Liver (tissue), 9 donors: ENCODE data around the gene ECEL1. TPM values are rescaled to one million over a fixed set of nuclear protein-coding genes. Genes with fewer than 3 reads are reported as not detected.

Experiments
- DNase-seq: peaks from one replicate; pipeline ENCODE4 v3.0.0-alpha.2; 2017; ENCODE audit warnings: low spot score
- H3K27ac ChIP-seq, 2 donors: one replicate each; pipeline ENCODE4 v1.7.0; 2013; ENCODE audit warnings: inconsistent platforms in 2 of 2, low read length in 2 of 2, control low read depth in 1 of 2, low read depth in 1 of 2, mild to moderate bottlenecking in 1 of 2
- H3K27me3 ChIP-seq, 4 donors: one replicate each; pipeline versions ENCODE4 v1.6.1 to v1.7.0; 2013; ENCODE audit warnings: low read length in 3 of 4, inconsistent platforms in 1 of 4, mild to moderate bottlenecking in 1 of 4, moderate library complexity in 1 of 4; ENCODE audit not compliant: control insufficient read depth in 4 of 4, insufficient read depth in 4 of 4
- H3K36me3 ChIP-seq, 4 donors: one replicate each; pipeline versions ENCODE4 v1.6.1 to v1.7.0; 2013; ENCODE audit warnings: low read length in 3 of 4, mild to moderate bottlenecking in 3 of 4, low read depth in 1 of 4, moderate library complexity in 1 of 4; ENCODE audit not compliant: control insufficient read depth in 4 of 4, insufficient read depth in 3 of 4
- H3K4me1 ChIP-seq, 4 donors: one replicate each; pipeline versions ENCODE4 v1.6.1 to v1.7.0; 2013; ENCODE audit warnings: low read length in 3 of 4, mild to moderate bottlenecking in 3 of 4, moderate library complexity in 1 of 4; ENCODE audit not compliant: control insufficient read depth in 4 of 4, insufficient read depth in 4 of 4
- H3K4me3 ChIP-seq, 3 donors: one replicate each; pipeline versions ENCODE4 v1.6.1 to v1.7.0; 2013; ENCODE audit warnings: low read length in 3 of 3, control low read depth in 1 of 3, low read depth in 1 of 3, mild to moderate bottlenecking in 1 of 3
- H3K9ac ChIP-seq, 2 donors: one replicate each; pipeline ENCODE4 v1.7.0; 2013; ENCODE audit warnings: low read length in 2 of 2, mild to moderate bottlenecking in 2 of 2, moderate library complexity in 2 of 2, control low read depth in 1 of 2, low read depth in 1 of 2
- H3K9me3 ChIP-seq, 4 donors: one replicate each; pipeline versions ENCODE4 v1.6.1 to v1.7.0; 2013; ENCODE audit warnings: low read length in 3 of 4; ENCODE audit not compliant: control insufficient read depth in 4 of 4
- EGR1 ChIP-seq, 2 donors: IDR thresholded peaks; 2 replicates each; pipeline ENCODE4 v1.6.1; 2016 to 2018; ENCODE audit warnings: antibody characterized with exemption in 2 of 2, low read depth in 2 of 2
- FOXA1 ChIP-seq: IDR thresholded peaks from 2 replicates; pipeline ENCODE4 v1.6.1; 2016; ENCODE audit warnings: antibody characterized with exemption
- GABPA ChIP-seq, 2 donors: IDR thresholded peaks in 1 of 2; conservative IDR thresholded peaks in 1 of 2; 2 replicates each; pipeline ENCODE4 v1.6.1; 2016; ENCODE audit warnings: antibody characterized with exemption in 2 of 2, mild to moderate bottlenecking in 1 of 2, moderate library complexity in 1 of 2
- HNF4G ChIP-seq: IDR thresholded peaks from 2 replicates; pipeline ENCODE4 v1.6.1; 2016; ENCODE audit warnings: antibody characterized with exemption
- JUND ChIP-seq, 2 donors: IDR thresholded peaks; 2 replicates each; pipeline ENCODE4 v1.6.1; 2016; ENCODE audit warnings: antibody characterized with exemption in 2 of 2
- RAD21 ChIP-seq, 2 donors: IDR thresholded peaks; 2 replicates each; pipeline ENCODE4 v1.6.1; 2016; ENCODE audit warnings: antibody characterized with exemption in 2 of 2, mild to moderate bottlenecking in 2 of 2
- RXRA ChIP-seq, 2 donors: IDR thresholded peaks; 2 replicates each; pipeline ENCODE4 v1.6.1; 2017 to 2018; ENCODE audit warnings: antibody characterized with exemption in 2 of 2, mild to moderate bottlenecking in 1 of 2
- SP1 ChIP-seq: IDR thresholded peaks from 2 replicates; pipeline ENCODE4 v1.6.1; 2018; ENCODE audit warnings: antibody characterized with exemption, mild to moderate bottlenecking
- TAF1 ChIP-seq: conservative IDR thresholded peaks from 2 replicates; pipeline ENCODE4 v1.6.1; 2016; ENCODE audit warnings: antibody characterized with exemption, mild to moderate bottlenecking
- YY1 ChIP-seq: IDR thresholded peaks from 2 replicates; pipeline ENCODE4 v1.6.1; 2016; ENCODE audit warnings: antibody characterized with exemption, mild to moderate bottlenecking
- WGBS: extraction: QIAGEN DNeasy Blood & Tissue Kit; methylation state at CpG from one replicate; pipeline ENCODE4 v1.1.7; 2013; 5-methylcytosine and 5-hydroxymethylcytosine counted together
- polyA plus RNA-seq, 2 donors: library from polyadenylated mRNA; stranded (reverse) in 1 of 2; unstranded in 1 of 2; fragments of 200-250 nt in 1 of 2; fragments of >200 nt in 1 of 2; fragmentation: Nextera tagmentation in 1 of 2; extraction: Ambion mirVana in 1 of 2; gene quantifications; one replicate each; pipeline versions ENCODE4 v1.2.1 to v1.2.3, GENCODE V29; 2013 to 2015
- total RNA-seq, 2 donors: library from RNA; depleted of rRNA; stranded (reverse); fragments of >200 nt; gene quantifications; one replicate each; pipeline ENCODE4 v1.2.3, GENCODE V29; 2014
- TF ChIP-seq, protein P1 (sequence below): IDR thresholded peaks from 2 replicates; pipeline ENCODE4 v1.6.1; 2016; ENCODE audit warnings: antibody characterized with exemption
- TF ChIP-seq, protein P2 (sequence below): fragments of 150-350 bp; IDR thresholded peaks from 2 replicates; pipeline ENCODE4 v1.5.1; 2017; ENCODE audit warnings: improper control_type of control experiment, low read depth, low read length; ENCODE audit not compliant: missing input control
- TF ChIP-seq, protein P3 (sequence below): IDR thresholded peaks from 2 replicates; pipeline ENCODE4 v1.6.1; 2016; ENCODE audit warnings: antibody characterized with exemption, mild to moderate bottlenecking
- donor health status: healthy.
- donor health status: healthy.
- donor health status: healthy.
- donor health status: healthy.
- donor health status: healthy.

Gene ECEL1
- total and polyA plus RNA-seq, 4 donors: 0.67 to 1.8 TPM; not detected in 2

DNA sequence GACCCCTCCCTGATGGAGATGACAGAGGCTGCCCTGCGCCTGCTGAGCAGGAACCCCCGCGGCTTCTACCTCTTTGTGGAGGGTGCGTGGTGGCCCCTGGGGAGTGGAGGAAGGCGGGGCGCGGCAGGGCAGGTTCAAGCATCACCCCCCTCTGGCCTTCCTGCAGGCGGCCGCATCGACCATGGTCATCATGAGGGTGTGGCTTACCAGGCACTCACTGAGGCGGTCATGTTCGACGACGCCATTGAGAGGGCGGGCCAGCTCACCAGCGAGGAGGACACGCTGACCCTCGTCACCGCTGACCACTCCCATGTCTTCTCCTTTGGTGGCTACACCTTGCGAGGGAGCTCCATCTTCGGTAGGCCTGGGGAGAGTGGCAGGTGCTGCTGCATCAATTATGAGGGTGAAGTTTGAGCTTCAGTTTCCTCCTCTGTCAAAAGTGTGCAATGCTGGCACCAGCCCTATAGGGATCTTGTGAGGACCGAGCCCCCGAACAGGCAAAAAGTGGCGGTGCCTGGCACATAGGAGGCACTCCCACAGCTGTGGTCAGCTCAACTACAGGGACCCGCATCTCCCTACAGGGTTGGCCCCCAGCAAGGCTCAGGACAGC is 29.5 kb downstream of the ECEL1 start:
- H3K4me3 ChIP-seq: no peak overlapping the region
- peaks cover 0 to 1% (median 0%) of the 10 kb centered on the region in 4 donors for H3K9me3 ChIP-seq
- WGBS: 87% methylated on average over 25 of the region's 25 CpGs
- DNase-seq: no peak
- H3K27ac ChIP-seq: no peak overlapping the region
- no peak overlapping the region for H3K9ac ChIP-seq
- H3K4me1 ChIP-seq: no peaks in the 10 kb centered on the region
- no peak for TF ChIP-seq HNF4G
- no peaks in the 10 kb centered on the region for H3K36me3 ChIP-seq
- H3K27me3 ChIP-seq: peaks cover 0 to 7% (median 2%) of the 10 kb centered on the region in 4 donors

DNA sequence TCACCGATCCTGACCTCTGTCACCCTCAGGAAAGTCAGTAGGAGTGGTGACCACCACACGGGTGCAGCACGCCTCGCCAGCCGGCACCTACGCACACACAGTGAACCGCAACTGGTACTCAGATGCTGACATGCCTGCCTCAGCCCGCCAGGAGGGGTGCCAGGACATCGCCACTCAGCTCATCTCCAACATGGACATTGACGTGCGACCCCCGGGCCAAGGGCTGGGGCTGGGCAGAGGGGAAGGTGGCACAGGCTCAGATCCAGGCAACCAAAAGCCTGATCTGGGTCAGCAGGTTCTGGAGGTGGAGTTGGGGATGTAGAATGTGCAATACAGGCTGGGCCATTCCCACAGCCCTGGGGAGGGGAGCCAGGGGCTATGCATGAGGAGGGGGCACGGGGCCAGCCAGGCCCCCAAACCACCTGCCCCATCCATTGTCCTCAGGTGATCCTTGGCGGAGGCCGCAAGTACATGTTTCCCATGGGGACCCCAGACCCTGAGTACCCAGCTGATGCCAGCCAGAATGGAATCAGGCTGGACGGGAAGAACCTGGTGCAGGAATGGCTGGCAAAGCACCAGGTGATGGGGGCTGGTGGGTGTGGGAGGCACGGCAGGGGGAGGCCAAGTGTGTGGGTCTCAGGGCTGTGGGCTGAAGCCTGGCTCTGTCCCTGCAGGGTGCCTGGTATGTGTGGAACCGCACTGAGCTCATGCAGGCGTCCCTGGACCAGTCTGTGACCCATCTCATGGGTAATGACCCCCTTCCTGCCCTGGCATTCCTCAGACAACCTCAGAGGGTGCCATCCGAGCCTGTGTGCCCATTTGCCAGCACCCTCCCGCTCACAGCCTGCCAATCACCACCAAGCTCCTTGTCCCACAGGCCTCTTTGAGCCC is 30.3 kb downstream of the ECEL1 start:
- H3K9ac ChIP-seq: no peak overlapping the region
- no peaks in the 10 kb centered on the region for H3K36me3 ChIP-seq
- H3K4me3 ChIP-seq: no peak overlapping the region
- WGBS: 87% methylated on average over 21 of the region's 21 CpGs
- TF ChIP-seq, protein P1, sequence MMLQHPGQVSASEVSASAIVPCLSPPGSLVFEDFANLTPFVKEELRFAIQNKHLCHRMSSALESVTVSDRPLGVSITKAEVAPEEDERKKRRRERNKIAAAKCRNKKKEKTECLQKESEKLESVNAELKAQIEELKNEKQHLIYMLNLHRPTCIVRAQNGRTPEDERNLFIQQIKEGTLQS: no peak
- TF ChIP-seq FOXA1 (no peak), GABPA (IDR thresholded peaks at IDR 0.05 in 1 of 2, conservative IDR thresholded peaks at IDR 0.05 in 1 of 2) (no peak), RXRA (IDR thresholded peaks at IDR 0.05) (no peak), RAD21 (IDR thresholded peaks at IDR 0.05) (no peak), HNF4G (no peak)
- TF ChIP-seq, protein P2, sequence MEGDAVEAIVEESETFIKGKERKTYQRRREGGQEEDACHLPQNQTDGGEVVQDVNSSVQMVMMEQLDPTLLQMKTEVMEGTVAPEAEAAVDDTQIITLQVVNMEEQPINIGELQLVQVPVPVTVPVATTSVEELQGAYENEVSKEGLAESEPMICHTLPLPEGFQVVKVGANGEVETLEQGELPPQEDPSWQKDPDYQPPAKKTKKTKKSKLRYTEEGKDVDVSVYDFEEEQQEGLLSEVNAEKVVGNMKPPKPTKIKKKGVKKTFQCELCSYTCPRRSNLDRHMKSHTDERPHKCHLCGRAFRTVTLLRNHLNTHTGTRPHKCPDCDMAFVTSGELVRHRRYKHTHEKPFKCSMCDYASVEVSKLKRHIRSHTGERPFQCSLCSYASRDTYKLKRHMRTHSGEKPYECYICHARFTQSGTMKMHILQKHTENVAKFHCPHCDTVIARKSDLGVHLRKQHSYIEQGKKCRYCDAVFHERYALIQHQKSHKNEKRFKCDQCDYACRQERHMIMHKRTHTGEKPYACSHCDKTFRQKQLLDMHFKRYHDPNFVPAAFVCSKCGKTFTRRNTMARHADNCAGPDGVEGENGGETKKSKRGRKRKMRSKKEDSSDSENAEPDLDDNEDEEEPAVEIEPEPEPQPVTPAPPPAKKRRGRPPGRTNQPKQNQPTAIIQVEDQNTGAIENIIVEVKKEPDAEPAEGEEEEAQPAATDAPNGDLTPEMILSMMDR: no peak
- peaks cover 0 to 7% (median 2%) of the 10 kb centered on the region in 4 donors for H3K27me3 ChIP-seq
- peaks cover 0 to 1% (median 0%) of the 10 kb centered on the region in 4 donors for H3K9me3 ChIP-seq
- no peak overlapping the region for H3K27ac ChIP-seq
- DNase-seq: no peak
- no peaks in the 10 kb centered on the region for H3K4me1 ChIP-seq

DNA sequence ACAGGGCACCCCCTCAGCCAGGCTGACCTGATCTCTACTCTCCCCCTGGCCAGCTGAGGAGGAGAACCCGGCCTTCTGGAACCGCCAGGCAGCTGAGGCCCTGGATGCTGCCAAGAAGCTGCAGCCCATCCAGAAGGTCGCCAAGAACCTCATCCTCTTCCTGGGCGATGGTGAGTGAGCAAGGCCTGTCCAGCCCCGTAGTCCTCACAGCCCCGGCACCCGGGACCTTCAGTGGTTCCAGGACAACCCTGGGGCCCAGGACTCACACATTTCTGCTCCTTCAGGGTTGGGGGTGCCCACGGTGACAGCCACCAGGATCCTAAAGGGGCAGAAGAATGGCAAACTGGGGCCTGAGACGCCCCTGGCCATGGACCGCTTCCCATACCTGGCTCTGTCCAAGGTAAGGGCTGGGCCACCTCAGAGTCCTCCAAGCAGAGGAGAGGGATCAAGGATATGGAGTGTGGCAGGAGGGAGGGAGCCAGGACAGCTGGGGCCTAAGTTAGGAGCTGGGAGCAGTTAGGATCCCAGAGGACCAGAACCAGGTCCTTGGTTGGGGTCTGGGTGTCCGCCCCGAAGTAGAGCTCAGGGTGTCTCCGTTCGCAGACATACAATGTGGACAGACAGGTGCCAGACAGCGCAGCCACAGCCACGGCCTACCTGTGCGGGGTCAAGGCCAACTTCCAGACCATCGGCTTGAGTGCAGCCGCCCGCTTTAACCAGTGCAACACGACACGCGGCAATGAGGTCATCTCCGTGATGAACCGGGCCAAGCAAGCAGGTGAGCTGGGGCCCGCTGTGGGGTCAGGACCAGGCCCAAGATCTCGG is 31.1 kb downstream of the ECEL1 start:
- 91% methylated on average over 27 of the region's 27 CpGs for WGBS
- H3K36me3 ChIP-seq: no peaks in the 10 kb centered on the region
- H3K4me1 ChIP-seq: no peaks in the 10 kb centered on the region
- DNase-seq: no peak
- peaks cover 0 to 1% (median 0%) of the 10 kb centered on the region in 4 donors for H3K9me3 ChIP-seq
- H3K27me3 ChIP-seq: peaks cover 0 to 7% (median 2%) of the 10 kb centered on the region in 4 donors
- no peak overlapping the region for H3K27ac ChIP-seq
- H3K9ac ChIP-seq: no peak overlapping the region
- TF ChIP-seq EGR1 (IDR thresholded peaks at IDR 0.05; ENCODE audit: low read depth in 2 of 2) (no peak), YY1 (no peak), JUND (IDR thresholded peaks at IDR 0.05) (no peak), SP1 (no peak), FOXA1 (no peak), RXRA (IDR thresholded peaks at IDR 0.05) (no peak), TAF1 (no peak)
- TF ChIP-seq, protein P3, sequence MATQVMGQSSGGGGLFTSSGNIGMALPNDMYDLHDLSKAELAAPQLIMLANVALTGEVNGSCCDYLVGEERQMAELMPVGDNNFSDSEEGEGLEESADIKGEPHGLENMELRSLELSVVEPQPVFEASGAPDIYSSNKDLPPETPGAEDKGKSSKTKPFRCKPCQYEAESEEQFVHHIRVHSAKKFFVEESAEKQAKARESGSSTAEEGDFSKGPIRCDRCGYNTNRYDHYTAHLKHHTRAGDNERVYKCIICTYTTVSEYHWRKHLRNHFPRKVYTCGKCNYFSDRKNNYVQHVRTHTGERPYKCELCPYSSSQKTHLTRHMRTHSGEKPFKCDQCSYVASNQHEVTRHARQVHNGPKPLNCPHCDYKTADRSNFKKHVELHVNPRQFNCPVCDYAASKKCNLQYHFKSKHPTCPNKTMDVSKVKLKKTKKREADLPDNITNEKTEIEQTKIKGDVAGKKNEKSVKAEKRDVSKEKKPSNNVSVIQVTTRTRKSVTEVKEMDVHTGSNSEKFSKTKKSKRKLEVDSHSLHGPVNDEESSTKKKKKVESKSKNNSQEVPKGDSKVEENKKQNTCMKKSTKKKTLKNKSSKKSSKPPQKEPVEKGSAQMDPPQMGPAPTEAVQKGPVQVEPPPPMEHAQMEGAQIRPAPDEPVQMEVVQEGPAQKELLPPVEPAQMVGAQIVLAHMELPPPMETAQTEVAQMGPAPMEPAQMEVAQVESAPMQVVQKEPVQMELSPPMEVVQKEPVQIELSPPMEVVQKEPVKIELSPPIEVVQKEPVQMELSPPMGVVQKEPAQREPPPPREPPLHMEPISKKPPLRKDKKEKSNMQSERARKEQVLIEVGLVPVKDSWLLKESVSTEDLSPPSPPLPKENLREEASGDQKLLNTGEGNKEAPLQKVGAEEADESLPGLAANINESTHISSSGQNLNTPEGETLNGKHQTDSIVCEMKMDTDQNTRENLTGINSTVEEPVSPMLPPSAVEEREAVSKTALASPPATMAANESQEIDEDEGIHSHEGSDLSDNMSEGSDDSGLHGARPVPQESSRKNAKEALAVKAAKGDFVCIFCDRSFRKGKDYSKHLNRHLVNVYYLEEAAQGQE: no peak
- TF ChIP-seq, protein P1: no peak
- H3K4me3 ChIP-seq: no peak overlapping the region
